K562 (cell line): ENCODE data around the gene PIAS3. TPM values are rescaled to one million over a fixed set of nuclear protein-coding genes. Genes with fewer than 3 reads are reported as not detected.
A peak's percentile ranks its signal among the peaks of the same experiment; 100 is the strongest.

ENCODE experiments used
- ATF3 ChIP-seq, 2 experiments: fragments of 450-650 bp in 1 of 2; sonication (generic) in 1 of 2; formaldehyde crosslinking in 1 of 2; IDR thresholded peaks in 1 of 2; conservative IDR thresholded peaks in 1 of 2; 2 replicates each; pipeline versions ENCODE4 v1.6.1 to v1.8.1; 2016 to 2023; ENCODE audit warnings: mild to moderate bottlenecking in 2 of 2, moderate library complexity in 2 of 2, inconsistent platforms in 1 of 2, missing genetic modification reagents in 1 of 2
- BRF1 ChIP-seq: IDR thresholded peaks from 3 replicates; pipeline ENCODE4 v1.6.1; 2011; ENCODE audit warnings: borderline replicate concordance, mild to moderate bottlenecking; ENCODE audit not compliant: insufficient read length; ENCODE audit errors: extremely low read depth
- CBX3 ChIP-seq, 2 experiments: IDR thresholded peaks; 1 replicate in 1 of 2; 2 replicates in 1 of 2; pipeline ENCODE4 v1.6.1; 2012; ENCODE audit warnings: inconsistent platforms in 2 of 2, low read length in 2 of 2, borderline replicate concordance in 1 of 2, control low read depth in 1 of 2
- CEBPG ChIP-seq, 3 experiments: fragments of 200-800 bp in 1 of 3; sonication (Bioruptor generic) in 1 of 3; sonication (generic) in 1 of 3; formaldehyde crosslinking in 1 of 3; IDR thresholded peaks in 2 of 3; conservative IDR thresholded peaks in 1 of 3; 2 replicates each; pipeline versions ENCODE4 v1.6.1 to v1.8.0; 2016 to 2022; ENCODE audit warnings: missing compliant biosample characterization in 2 of 3, missing genetic modification characterization in 2 of 3, mild to moderate bottlenecking in 1 of 3, missing genetic modification reagents in 1 of 3
- DNMT1 ChIP-seq: fragments of 450-650 bp; IDR thresholded peaks from 2 replicates; pipeline ENCODE4 v1.6.1; 2016; ENCODE audit warnings: antibody characterized with exemption, mild to moderate bottlenecking
- EGR1 ChIP-seq: fragments of 450-650 bp; conservative IDR thresholded peaks from 2 replicates; pipeline ENCODE4 v1.6.1; 2017; ENCODE audit warnings: mild to moderate bottlenecking
- NONO ChIP-seq, 2 experiments: fragments of 200-400 bp in 1 of 2; fragments of 450-650 bp in 1 of 2; formaldehyde crosslinking in 1 of 2; IDR thresholded peaks; 2 replicates each; pipeline ENCODE4 v1.6.1; 2017; ENCODE audit warnings: low read depth in 2 of 2, mild to moderate bottlenecking in 2 of 2, moderate library complexity in 2 of 2, low read length in 1 of 2
- PHF8 ChIP-seq: fragments of 200-600 bp; sonication (generic); IDR thresholded peaks from 2 replicates; pipeline ENCODE4 v1.6.1; 2012; ENCODE audit warnings: mixed run types, mild to moderate bottlenecking, inconsistent platforms, low read length, moderate library complexity, borderline replicate concordance
- PHTF2 ChIP-seq: fragments of 250-450 bp; sonication (Bioruptor Pico); IDR thresholded peaks from 2 replicates; pipeline ENCODE4 v1.5.0; 2021; ENCODE audit warnings: mild to moderate bottlenecking
- PRDM10 ChIP-seq: fragments of 450-650 bp; IDR thresholded peaks from 2 replicates; pipeline ENCODE4 v1.6.1; 2018; ENCODE audit not compliant: partially characterized antibody
- PTTG1 ChIP-seq: fragments of 450-650 bp; IDR thresholded peaks from 2 replicates; pipeline ENCODE4 v1.6.1; 2016; ENCODE audit warnings: low read depth, mild to moderate bottlenecking, missing genetic modification characterization, missing compliant biosample characterization
- SIN3A ChIP-seq, 2 experiments: fragments of 150-350 bp in 1 of 2; IDR thresholded peaks; 2 replicates each; pipeline ENCODE4 v1.6.1; 2011 to 2016; ENCODE audit warnings: borderline replicate concordance in 2 of 2, low read depth in 2 of 2, low read length in 2 of 2, mild to moderate bottlenecking in 2 of 2, moderate library complexity in 2 of 2; ENCODE audit not compliant: control insufficient read depth in 1 of 2
- SMAD1 ChIP-seq: fragments of 150-350 bp; IDR thresholded peaks from 2 replicates; pipeline ENCODE4 v1.6.1; 2014; ENCODE audit warnings: low read length, low read depth; ENCODE audit not compliant: partially characterized antibody
- SNRNP70 ChIP-seq: fragments of 200-400 bp; formaldehyde crosslinking; optimal IDR thresholded peaks from 2 replicates; pipeline ENCODE3; 2017; ENCODE audit warnings: low read depth, low read length
- TBL1XR1 ChIP-seq, 2 experiments: IDR thresholded peaks; 2 replicates each; pipeline ENCODE4 v1.6.1; 2012; ENCODE audit warnings: improper control_type of control experiment in 2 of 2, low read length in 2 of 2, mild to moderate bottlenecking in 1 of 2
- TOE1 ChIP-seq, 2 experiments: fragments of 450-650 bp in 1 of 2; sonication (generic) in 1 of 2; formaldehyde crosslinking in 1 of 2; IDR thresholded peaks; 2 replicates each; pipeline versions ENCODE4 v1.7.1 to v1.8.0; 2016 to 2022; ENCODE audit warnings: borderline replicate concordance in 2 of 2, mild to moderate bottlenecking in 2 of 2, antibody characterized with exemption in 1 of 2, inconsistent platforms in 1 of 2, low read depth in 1 of 2, missing genetic modification reagents in 1 of 2, moderate library complexity in 1 of 2
- TRIM28 ChIP-seq: fragments of 450-650 bp; IDR thresholded peaks from 2 replicates; pipeline ENCODE4 v1.6.1; 2017
- ZNF232 ChIP-seq: sonication (generic); formaldehyde crosslinking; IDR thresholded peaks from 2 replicates; pipeline ENCODE4 v1.8.0; 2022; ENCODE audit warnings: mild to moderate bottlenecking, missing genetic modification reagents
- polyA plus RNA-seq, 8 experiments: library from polyadenylated mRNA; depleted of rRNA in 4 of 8; stranded (reverse) in 5 of 8; unstranded in 3 of 8; fragments of >200 nt; fragmentation: Nextera tagmentation in 2 of 8; fragmentation: Illumina TruSeq in 1 of 8; extraction: Ambion mirVana in 2 of 8; extraction: Trizol in 1 of 8; gene quantifications; 2 replicates each; pipeline versions ENCODE4 v1.2.1 to v1.2.3, GENCODE V29; 2011 to 2014; ENCODE audit warnings: inconsistent platforms in 1 of 8, missing spikeins in 1 of 8
- total RNA-seq, 7 experiments: library from RNA; depleted of rRNA in 6 of 7; stranded (reverse); fragments of >200 nt in 6 of 7; fragmentation: Illumina TruSeq in 2 of 7; extraction: Trizol in 2 of 7; gene quantifications; 2 replicates each; pipeline versions ENCODE4 v1.2.1 to v1.2.3, GENCODE V29; 2011 to 2021; ENCODE audit warnings: low replicate concordance in 1 of 7
- TF ChIP-seq, protein P1 (sequence below): fragments of 450-650 bp; IDR thresholded peaks from 2 replicates; pipeline ENCODE4 v1.6.1; 2016; ENCODE audit warnings: borderline replicate concordance

The PIAS3 gene
- total and polyA plus RNA-seq, 9 of the 15 experiments (the other 6 are each of a cell fraction or from before 2014, with no cell fraction given): 1.1 to 25.6 (median 7.9) TPM

GRCh38 chr1:145858901-145859490 lies at the start of gene PIAS3 (continued):
- TF ChIP-seq, protein P1, sequence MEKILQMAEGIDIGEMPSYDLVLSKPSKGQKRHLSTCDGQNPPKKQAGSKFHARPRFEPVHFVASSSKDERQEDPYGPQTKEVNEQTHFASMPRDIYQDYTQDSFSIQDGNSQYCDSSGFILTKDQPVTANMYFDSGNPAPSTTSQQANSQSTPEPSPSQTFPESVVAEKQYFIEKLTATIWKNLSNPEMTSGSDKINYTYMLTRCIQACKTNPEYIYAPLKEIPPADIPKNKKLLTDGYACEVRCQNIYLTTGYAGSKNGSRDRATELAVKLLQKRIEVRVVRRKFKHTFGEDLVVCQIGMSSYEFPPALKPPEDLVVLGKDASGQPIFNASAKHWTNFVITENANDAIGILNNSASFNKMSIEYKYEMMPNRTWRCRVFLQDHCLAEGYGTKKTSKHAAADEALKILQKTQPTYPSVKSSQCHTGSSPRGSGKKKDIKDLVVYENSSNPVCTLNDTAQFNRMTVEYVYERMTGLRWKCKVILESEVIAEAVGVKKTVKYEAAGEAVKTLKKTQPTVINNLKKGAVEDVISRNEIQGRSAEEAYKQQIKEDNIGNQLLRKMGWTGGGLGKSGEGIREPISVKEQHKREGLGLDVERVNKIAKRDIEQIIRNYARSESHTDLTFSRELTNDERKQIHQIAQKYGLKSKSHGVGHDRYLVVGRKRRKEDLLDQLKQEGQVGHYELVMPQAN: 0 out of 2 replicates have a peak, but pooled peaks have one; percentile 36
- TF ChIP-seq TBL1XR1 (IDR thresholded peaks at IDR 0.05; ENCODE audit: low read length in 2 of 2) (0 out of 4 replicates have a peak, but pooled peaks of 1 of the 2 experiments have one; percentile 35), TOE1 (IDR thresholded peaks at IDR 0.05; ENCODE audit: borderline replicate concordance) (peak; percentile 71), TOE1 (CRISPR knock-in tag; IDR thresholded peaks at IDR 0.05; ENCODE audit: borderline replicate concordance, low read depth) (no peak), DNMT1 (no peak), PHTF2 (CRISPR knock-in tag) (no peak), NONO (IDR thresholded peaks at IDR 0.05; ENCODE audit: low read depth in 2 of 2, low read length in 1 of 2) (no peak), CBX3 (IDR thresholded peaks at IDR 0.05; ENCODE audit: borderline replicate concordance in 1 of 2, low read length in 2 of 2) (no peak), SNRNP70 (no peak), ATF3 (IDR thresholded peaks at IDR 0.05) (no peak), ATF3 (CRISPR knock-in tag; conservative IDR thresholded peaks at IDR 0.05) (no peak), BRF1 (no peak), PRDM10 (no peak), PHF8 (peak; percentile 41; the same call in 1 of the 2 replicates), TRIM28 (no peak), PTTG1 (tag) (no peak), EGR1 (no peak), ZNF232 (no peak), SIN3A (IDR thresholded peaks at IDR 0.05; ENCODE audit: borderline replicate concordance in 2 of 2, control insufficient read depth in 1 of 2, low read depth in 2 of 2, low read length in 2 of 2) (peak; percentile 57 to 67; a peak in 2 of 4 replicates), CEBPG (CRISPR knock-in tag; IDR thresholded peaks at IDR 0.05) (no peak), CEBPG (tag; conservative IDR thresholded peaks at IDR 0.05 in 1 of 2, IDR thresholded peaks at IDR 0.05 in 1 of 2) (no peak), SMAD1 (no peak)
